WTC11 (cell line): ENCODE results near the gene ELMOD1. TPM values are rescaled to one million over a fixed set of nuclear protein-coding genes. Genes with fewer than 3 reads are reported as not detected.

ENCODE experiments used
- ATAC-seq: fragments of 200-7000 bp; cut with Tn5 transposase; 2 replicates; pipeline ENCODE4 v1.10.0; 2021; ENCODE audit warnings: mild to moderate bottlenecking, moderate library complexity
- CTCF ChIA-PET: fragments of 300-600 bp; sonication (Branson Sonifier 250); formaldehyde crosslinking; loops from one replicate; lab custom pipeline; 2021; ENCODE audit warnings: antibody characterized with exemption; lab: Charles Lee
- POLR2A ChIA-PET: fragments of 350-600 bp; sonication (Branson Sonifier 250); formaldehyde crosslinking; loops from one replicate; lab custom pipeline; 2021; ENCODE audit warnings: antibody characterized with exemption; lab: Charles Lee
- DNase-seq: peaks from one replicate; pipeline ENCODE4 v3.0.0; 2021; ENCODE audit warnings: low spot score
- H3K27ac Mint-ChIP-seq: 2 replicates; pipeline ENCODE4 v1.8.0; 2021; ENCODE audit warnings: mixed read lengths
- H3K27me3 Mint-ChIP-seq: 2 replicates; pipeline ENCODE4 v1.8.0; 2021; ENCODE audit warnings: low read depth, mild to moderate bottlenecking, moderate library complexity, mixed read lengths
- H3K36me3 Mint-ChIP-seq: 2 replicates; pipeline ENCODE4 v1.8.0; 2021; ENCODE audit warnings: mixed read lengths
- H3K4me1 Mint-ChIP-seq: 2 replicates; pipeline ENCODE4 v1.8.0; 2022; ENCODE audit warnings: mixed read lengths
- H3K4me3 Mint-ChIP-seq: 2 replicates; pipeline ENCODE4 v1.8.0; 2021; ENCODE audit warnings: mild to moderate bottlenecking, moderate library complexity, mixed read lengths
- H3K9me3 Mint-ChIP-seq: 2 replicates; pipeline ENCODE4 v1.8.0; 2021; ENCODE audit warnings: mixed read lengths
- GABPB1 ChIP-seq: sonication (generic); formaldehyde crosslinking; IDR thresholded peaks from 2 replicates; pipeline ENCODE4 v1.8.1; 2023; ENCODE audit warnings: mild to moderate bottlenecking, missing genetic modification reagents
- MXD4 ChIP-seq: fragments of 250-450 bp; sonication (Bioruptor Pico); IDR thresholded peaks from 2 replicates; pipeline ENCODE4 v1.8.0; 2021; ENCODE audit warnings: mild to moderate bottlenecking, moderate library complexity, borderline replicate concordance
- PRRX2 ChIP-seq: fragments of 250-450 bp; sonication (Bioruptor Pico); IDR thresholded peaks from 2 replicates; pipeline ENCODE4 v1.8.0; 2021; ENCODE audit warnings: mild to moderate bottlenecking
- total RNA-seq: library from RNA; stranded (reverse); gene quantifications from 3 replicates; pipeline ENCODE4 v1.2.3, GENCODE V29; 2021
- TF ChIP-seq, protein P1 (sequence below): sonication (generic); formaldehyde crosslinking; IDR thresholded peaks from 2 replicates; pipeline ENCODE4 v1.8.1; 2023; ENCODE audit warnings: mild to moderate bottlenecking, missing genetic modification reagents, moderate library complexity

Gene ELMOD1
- total RNA-seq, 1 experiment from 2014 or later: 2.3 TPM

DNA sequence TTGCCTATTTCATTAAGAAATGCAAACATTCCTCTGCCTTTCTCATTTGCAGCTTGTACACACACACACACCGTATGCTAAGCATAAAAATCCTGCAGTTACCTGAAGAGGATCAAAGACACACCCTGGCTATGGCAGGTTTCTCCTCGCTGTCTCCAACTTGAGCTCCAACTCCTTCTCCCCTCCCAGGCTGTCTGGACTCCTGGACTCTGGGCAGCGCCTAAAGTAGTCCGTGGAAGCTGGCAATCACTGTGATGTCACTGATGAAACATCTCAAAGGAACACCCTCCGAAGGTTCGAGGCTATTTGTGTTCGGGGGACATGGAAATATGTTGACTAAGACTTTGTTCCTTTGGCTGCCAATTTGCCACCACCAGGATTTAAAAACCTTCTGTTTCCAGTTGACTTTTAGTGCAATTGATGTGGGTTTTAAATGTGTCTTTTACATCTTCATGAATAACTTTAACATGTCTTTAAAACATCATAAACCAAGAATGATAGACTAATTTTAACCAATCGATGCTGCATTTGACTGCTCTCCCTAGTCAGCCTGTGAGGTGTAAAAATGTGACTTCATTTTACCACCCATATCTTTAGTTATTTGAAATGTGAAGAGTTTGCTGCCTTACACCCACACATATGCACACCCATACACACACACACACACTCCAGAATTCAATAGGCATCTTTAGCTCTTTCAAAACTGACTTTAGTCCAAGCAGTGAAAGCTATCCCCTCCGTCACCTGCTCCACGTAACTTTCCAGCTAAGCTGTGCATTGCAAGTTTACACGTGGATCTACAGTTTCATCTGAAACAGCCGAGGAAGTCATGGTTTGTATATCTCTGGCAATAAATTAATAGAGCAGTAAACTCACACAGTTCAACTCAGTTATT, 121.2 kb downstream of the ELMOD1 start, which contains the start of gene SLN:
Gene SLN (minus strand): TSS at position 196 of the 895 bp plus-strand sequence.
- no peak for DNase-seq
- H3K27ac Mint-ChIP-seq: no peak within 1 kb of the TSS
- POLR2A ChIA-PET: no interaction called here
- CTCF ChIA-PET: interaction anchor here (1.0 to 1.4 kb wide), 3 partner anchors 23 to 163 kb away, joined by 3 to 4 read pairs (median 3); no protein-coding TSS in a partner anchor
- H3K9me3 Mint-ChIP-seq: no peaks in the 10 kb centered on the region
- no peak for ATAC-seq
- H3K27me3 Mint-ChIP-seq: peaks cover 39% of the 10 kb centered on the region
- H3K36me3 Mint-ChIP-seq: no peaks in the 10 kb centered on the region
- no peak for TF ChIP-seq PRRX2
- H3K4me3 Mint-ChIP-seq: no peak within 1 kb of the TSS
- H3K4me1 Mint-ChIP-seq: peaks cover 19% of the 10 kb centered on the region

DNA sequence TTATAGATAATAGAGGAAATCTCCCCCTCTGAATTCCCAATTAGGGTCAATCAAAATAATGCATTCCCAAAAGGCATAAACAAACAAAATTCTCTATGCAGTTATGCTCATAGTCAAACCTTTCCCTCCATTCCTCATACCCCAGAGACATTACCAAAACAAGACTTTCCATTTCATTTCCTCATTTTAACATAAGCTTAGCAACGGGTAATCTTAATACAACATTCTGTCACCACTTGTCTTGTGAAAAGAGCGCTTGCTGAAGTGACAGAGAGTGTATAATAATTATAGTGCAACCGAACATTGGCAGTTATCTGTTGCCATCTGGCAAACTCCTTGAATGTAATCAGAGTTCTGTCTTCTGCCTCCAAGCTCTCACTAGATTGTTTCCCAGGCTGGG, 122.1 kb downstream of the ELMOD1 start:
- H3K27me3 Mint-ChIP-seq: peaks cover 30% of the 10 kb centered on the region
- ChIA-PET POLR2A (no interaction called here), CTCF (interaction anchor here (1.0 kb wide), 1 partner anchor 27 kb away, joined by 3 read pairs; no protein-coding TSS in a partner anchor)
- peaks cover 10% of the 10 kb centered on the region for H3K4me1 Mint-ChIP-seq
- H3K36me3 Mint-ChIP-seq: no peaks in the 10 kb centered on the region
- ATAC-seq: no peak
- H3K4me3 Mint-ChIP-seq: no peak overlapping the region
- TF ChIP-seq, protein P1, sequence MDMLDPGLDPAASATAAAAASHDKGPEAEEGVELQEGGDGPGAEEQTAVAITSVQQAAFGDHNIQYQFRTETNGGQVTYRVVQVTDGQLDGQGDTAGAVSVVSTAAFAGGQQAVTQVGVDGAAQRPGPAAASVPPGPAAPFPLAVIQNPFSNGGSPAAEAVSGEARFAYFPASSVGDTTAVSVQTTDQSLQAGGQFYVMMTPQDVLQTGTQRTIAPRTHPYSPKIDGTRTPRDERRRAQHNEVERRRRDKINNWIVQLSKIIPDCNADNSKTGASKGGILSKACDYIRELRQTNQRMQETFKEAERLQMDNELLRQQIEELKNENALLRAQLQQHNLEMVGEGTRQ (CRISPR knock-in tag): no peak
- TF ChIP-seq MXD4 (CRISPR knock-in tag) (no peak), GABPB1 (no peak)
- no peaks in the 10 kb centered on the region for H3K9me3 Mint-ChIP-seq
- DNase-seq: no peak
- no peak overlapping the region for H3K27ac Mint-ChIP-seq

Other genes with a start within 250 kb of the ELMOD1 start
- 15.9 to 17.1 TPM (median 16.2 TPM) in 3 replicates for gene CWF19L2, start 133.3 kb upstream of the ELMOD1 start, total RNA-seq
- gene ALKBH8, start 25.4 kb upstream of the ELMOD1 start, total RNA-seq: 6.7 to 9.5 TPM (median 7.3 TPM) in 3 replicates
- gene SLN, start 120.9 kb downstream of the ELMOD1 start, total RNA-seq: not detected in 3 replicates